ENCODE data around the gene FGF14. TPM values are rescaled to one million over a fixed set of nuclear protein-coding genes. Genes with fewer than 3 reads are reported as not detected.
A peak's percentile ranks its signal among the peaks of the same experiment; 100 is the strongest.

Gene FGF14
- total RNA-seq, 1 donor from 2014 or later, result 4.6 TPM

DNA sequence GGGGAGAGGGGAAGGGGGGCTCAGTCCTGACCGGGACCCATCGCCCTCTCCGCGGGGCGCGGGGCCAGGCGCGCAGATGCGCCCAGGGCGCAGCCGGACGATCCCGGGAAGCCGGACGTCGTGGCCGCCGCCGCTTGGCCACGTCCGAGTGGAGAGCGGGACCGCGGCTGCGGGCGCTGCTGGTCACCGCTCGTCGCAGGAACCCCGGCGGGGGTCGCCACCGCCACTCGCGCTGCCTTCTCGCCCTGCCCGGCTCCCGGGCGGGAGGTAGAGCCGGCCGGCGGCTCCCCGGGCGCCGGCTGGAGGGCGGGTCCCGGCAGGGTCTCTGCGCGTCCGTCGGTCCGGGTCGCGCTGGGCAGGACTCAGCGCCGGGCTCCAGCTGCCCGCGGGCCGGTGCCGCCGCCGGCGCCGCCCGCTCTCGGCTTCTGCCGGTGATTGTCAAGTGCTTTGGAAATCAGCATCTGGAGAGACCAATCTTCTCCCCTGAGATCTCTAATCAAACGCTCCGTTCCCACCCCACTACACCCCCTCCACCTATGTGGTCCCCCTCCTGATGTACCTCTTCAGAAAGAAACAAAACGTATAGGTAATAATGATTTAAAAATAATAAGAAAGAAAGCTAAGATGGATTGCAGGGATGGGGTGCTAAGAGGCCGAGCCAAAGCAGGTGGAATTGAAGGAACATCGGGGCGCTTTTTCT, 484.9 kb downstream of the FGF14 start:
- no peak for TF ChIP-seq CTCF (IDR thresholded peaks at IDR 0.05; ENCODE audit: unreplicated experiment)
- Mint-ChIP-seq H3K27me3 (peaks cover 82% of the 10 kb centered on the region), H3K36me3 (ENCODE audit: insufficient read depth) (no peaks in the 10 kb centered on the region), H3K4me3 (ENCODE audit: low read depth) (peak overlapping the region; percentile 49), H3K4me1 (ENCODE audit: low read depth) (peaks cover 2% of the 10 kb centered on the region), H3K27ac (no peak overlapping the region), H3K9me3 (ENCODE audit: low read depth) (no peaks in the 10 kb centered on the region)
- no peak for DNase-seq (ENCODE audit: low spot score, unreplicated experiment)

- Mint-ChIP-seq H3K9me3 (ENCODE audit: low read depth) (no peaks in the 10 kb centered on the region), H3K4me1 (ENCODE audit: low read depth) (peaks cover 2% of the 10 kb centered on the region), H3K36me3 (ENCODE audit: insufficient read depth) (no peaks in the 10 kb centered on the region), H3K4me3 (ENCODE audit: low read depth) (peak overlapping the region; percentile 66), H3K27me3 (peaks cover 77% of the 10 kb centered on the region), H3K27ac (no peak overlapping the region)
- DNase-seq (ENCODE audit: low spot score, unreplicated experiment), result no peak
- TF ChIP-seq CTCF (IDR thresholded peaks at IDR 0.05; ENCODE audit: unreplicated experiment), result peak; percentile 56
Observed at GRCh38 chr13:101916108-101916774, 485.6 kb downstream of the FGF14 start.

GRCh38 chr13:101915755-101916107, 486.1 kb downstream of the FGF14 start:
- no peak for TF ChIP-seq CTCF (IDR thresholded peaks at IDR 0.05; ENCODE audit: unreplicated experiment)
- H3K27me3 Mint-ChIP-seq, result peaks cover 72% of the 10 kb centered on the region
- no peaks in the 10 kb centered on the region for H3K36me3 Mint-ChIP-seq (ENCODE audit: insufficient read depth)
- DNase-seq (ENCODE audit: low spot score, unreplicated experiment), result no peak
- H3K27ac Mint-ChIP-seq, result peak overlapping the region; percentile 35
- no peaks in the 10 kb centered on the region for H3K9me3 Mint-ChIP-seq (ENCODE audit: low read depth)
- peaks cover 2% of the 10 kb centered on the region for H3K4me1 Mint-ChIP-seq (ENCODE audit: low read depth)
- peak overlapping the region; percentile 66 for H3K4me3 Mint-ChIP-seq (ENCODE audit: low read depth)

DNA sequence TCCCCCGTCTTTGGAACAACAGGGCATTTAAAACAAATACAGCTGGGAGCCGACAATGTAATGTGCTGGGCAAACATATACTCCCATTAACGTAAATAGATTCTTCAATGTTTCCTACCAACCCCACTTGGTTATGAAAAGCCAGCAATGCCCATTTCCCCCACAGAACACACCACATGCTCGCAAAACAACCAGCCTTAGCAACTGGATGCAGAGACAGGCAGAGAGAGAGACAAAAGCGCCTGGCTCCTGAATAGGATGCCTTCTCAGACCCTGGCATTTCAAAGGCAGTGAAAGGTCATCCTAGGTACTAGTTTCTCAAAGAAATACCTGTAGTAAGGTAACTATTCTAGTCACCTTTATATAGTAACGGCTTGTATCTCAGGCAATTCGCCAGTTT, 486.5 kb downstream of the FGF14 start:
- no peaks in the 10 kb centered on the region for H3K36me3 Mint-ChIP-seq (ENCODE audit: insufficient read depth)
- TF ChIP-seq CTCF (IDR thresholded peaks at IDR 0.05; ENCODE audit: unreplicated experiment), result no peak
- H3K4me1 Mint-ChIP-seq (ENCODE audit: low read depth), result peaks cover 2% of the 10 kb centered on the region
- peak overlapping the region; percentile 66 for H3K4me3 Mint-ChIP-seq (ENCODE audit: low read depth)
- DNase-seq (ENCODE audit: low spot score, unreplicated experiment), result no peak
- no peaks in the 10 kb centered on the region for H3K9me3 Mint-ChIP-seq (ENCODE audit: low read depth)
- peaks cover 68% of the 10 kb centered on the region for H3K27me3 Mint-ChIP-seq
- H3K27ac Mint-ChIP-seq, result no peak overlapping the region

- no peak overlapping the region for H3K27ac Mint-ChIP-seq
- no peaks in the 10 kb centered on the region for H3K4me1 Mint-ChIP-seq (ENCODE audit: low read depth)
- no peak for DNase-seq (ENCODE audit: low spot score, unreplicated experiment)
- H3K36me3 Mint-ChIP-seq (ENCODE audit: insufficient read depth), result no peaks in the 10 kb centered on the region
- TF ChIP-seq CTCF (IDR thresholded peaks at IDR 0.05; ENCODE audit: unreplicated experiment), result no peak
- H3K9me3 Mint-ChIP-seq (ENCODE audit: low read depth), result no peaks in the 10 kb centered on the region
- peaks cover 35% of the 10 kb centered on the region for H3K27me3 Mint-ChIP-seq
- H3K4me3 Mint-ChIP-seq (ENCODE audit: low read depth), result no peak overlapping the region
Observed at GRCh38 chr13:101911752-101912151, 490.1 kb downstream of the FGF14 start.

Data from progenitor cell of endocrine pancreas (in vitro differentiated cells).